Adrenal gland (tissue), 12 donors: ENCODE data around the gene OPCML. TPM values are rescaled to one million over a fixed set of nuclear protein-coding genes. Genes with fewer than 3 reads are reported as not detected.

Source experiments
- DNase-seq, 7 donors: peaks; one replicate each; pipeline ENCODE4 v3.0.0-alpha.2; 2019 to 2020
- H3K27ac ChIP-seq, 5 donors: fragments of 200-600 bp; sonication (generic) in 4 of 5; 1 replicate in 3 of 5; 2 replicates in 2 of 5; pipeline versions ENCODE4 v1.5.1 to v1.8.0; 2016 to 2020; ENCODE audit warnings: mild to moderate bottlenecking in 1 of 5
- H3K27me3 ChIP-seq: fragments of 200-600 bp; 2 replicates; pipeline ENCODE4 v1.8.0; 2021
- H3K36me3 ChIP-seq, 2 donors: fragments of 200-600 bp; replicated peaks in 1 of 2; 1 replicate in 1 of 2; 2 replicates in 1 of 2; pipeline versions ENCODE4 v1.5.1 to v1.8.0; 2018 to 2022
- H3K4me1 ChIP-seq, 2 donors: fragments of 200-600 bp; replicated peaks in 1 of 2; 1 replicate in 1 of 2; 2 replicates in 1 of 2; pipeline versions ENCODE4 v1.5.1 to v1.8.0; 2018 to 2021
- H3K4me3 ChIP-seq, 4 donors: fragments of 200-600 bp; sonication (generic) in 3 of 4; one replicate each; pipeline ENCODE4 v1.5.1; 2016 to 2018
- H3K9me3 ChIP-seq, 3 donors: fragments of 200-600 bp; sonication (generic) in 1 of 3; replicated peaks in 1 of 3; 1 replicate in 2 of 3; 2 replicates in 1 of 3; pipeline versions ENCODE4 v1.5.1 to v1.8.0; 2016 to 2021
- POLR2A ChIP-seq, 2 donors: fragments of 450-650 bp; IDR thresholded peaks; one replicate each; pipeline ENCODE4 v1.6.1; 2017; ENCODE audit warnings: antibody characterized with exemption in 2 of 2, mild to moderate bottlenecking in 2 of 2, moderate library complexity in 1 of 2
- WGBS, 4 donors: extraction: QIAGEN DNeasy Blood & Tissue Kit in 2 of 4; methylation state at CpG; one replicate each; pipeline versions ENCODE4 v1.1.5 to v1.1.7; 2013 to 2017; 5-methylcytosine and 5-hydroxymethylcytosine counted together
- intact Hi-C, 2 donors: fragments of 100-400 bp; cut with DNase I; formaldehyde crosslinking; loops; one replicate each; pipeline versions ENCODE4 v1.14.1 to v1.15.0; 2022 to 2023
- polyA plus RNA-seq, 3 donors: library from polyadenylated mRNA; stranded (reverse); fragments of 200-250 nt in 2 of 3; fragments of 350-450 nt in 1 of 3; fragmentation: Illumina TruSeq in 1 of 3; extraction: RNeasy Lipid Tissue Mini Kit (QIAGEN cat#74804) in 1 of 3; gene quantifications; one replicate each; pipeline ENCODE4 v1.2.3, GENCODE V29; 2013 to 2014
- total RNA-seq, 9 donors: library from RNA; depleted of rRNA in 4 of 9; stranded (reverse); fragments of >200 nt in 4 of 9; fragments of 120-200 nt in 1 of 9; fragmentation: NEBNext Ultra II Directional in 1 of 9; extraction: Animal tissue kit (Norgen Biotek cat#: 25700) in 1 of 9; gene quantifications; one replicate each; pipeline versions ENCODE4 v1.1.0 to v1.2.4, GENCODE V29; 2013 to 2023
- TF ChIP-seq, protein P1 (sequence below), 6 experiments: fragments of 450-650 bp in 4 of 6; fragments of 200-600 bp in 2 of 6; sonication (generic) in 1 of 6; IDR thresholded peaks; 1 replicate in 5 of 6; 2 replicates in 1 of 6; pipeline versions ENCODE4 v1.5.1 to v1.8.0; 2016 to 2021; ENCODE audit warnings: antibody characterized with exemption in 6 of 6, mild to moderate bottlenecking in 2 of 6, moderate library complexity in 1 of 6
- donor health status: healthy with polysubstance abuse.
- donor health status: Bipolar disorder and iron deficiency.
- donor health status: DM: yes; HTN: yes; CAD: no.
- donor health status: DM: no; HTN: no; CAD: no.
- donor health status: DM: no; HTN: no; CAD: no.
- donor health status: DM: yes; HTN: yes; CAD: no.

The OPCML gene
- total and polyA plus RNA-seq, 12 donors = 0.10 to 5.5 (median 0.72) TPM; not detected in 5

DNA sequence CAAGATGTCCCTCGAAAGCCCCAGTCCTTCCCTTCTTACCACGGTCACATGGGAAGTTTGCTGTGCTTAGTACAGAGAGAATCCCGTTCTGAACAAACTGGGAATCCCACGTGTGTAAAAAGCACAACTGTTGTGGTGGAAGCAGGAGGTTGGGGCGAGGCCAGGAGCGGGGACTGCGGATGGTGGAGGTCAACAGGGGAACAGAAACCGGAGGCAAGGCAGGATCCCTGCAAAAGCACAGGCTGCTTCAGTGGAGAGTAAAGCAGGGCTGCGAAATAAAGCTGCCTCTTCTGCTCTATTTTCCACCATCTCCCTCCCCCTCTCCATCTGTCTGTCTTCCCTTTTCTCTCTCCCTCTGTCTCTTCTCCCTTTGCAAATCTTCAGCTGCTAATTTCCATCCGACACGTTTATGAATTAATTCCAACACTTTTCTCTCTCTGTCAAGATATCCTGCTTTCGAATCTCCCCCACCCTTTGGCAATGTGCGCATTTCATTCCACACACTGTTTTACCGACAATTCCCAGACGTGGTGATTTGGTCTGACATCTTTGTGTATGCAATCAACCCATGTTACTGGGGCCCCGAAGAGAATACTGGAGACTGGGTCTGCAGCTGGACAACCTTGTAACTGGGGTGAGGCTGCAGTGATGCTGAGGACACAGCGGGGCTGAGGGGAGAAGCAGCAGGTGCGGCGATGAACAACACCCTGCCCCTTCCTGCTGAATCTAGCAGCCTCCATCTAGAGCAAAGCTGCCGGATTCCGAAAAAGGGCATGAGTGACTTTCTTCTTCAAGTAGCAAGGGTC, 571.8 kb downstream of the OPCML start:
- Histone ChIP-seq H3K27ac (no peak overlapping the region), H3K4me3 (no peak overlapping the region), H3K36me3 (no peaks in the 10 kb centered on the region), H3K9me3 (no peaks in the 10 kb centered on the region), H3K27me3 (no peaks in the 10 kb centered on the region), H3K4me1 (no peaks in the 10 kb centered on the region)
- intact Hi-C loops = no loop called here
- no peak for TF ChIP-seq POLR2A (IDR thresholded peaks at IDR 0.05)
- TF ChIP-seq, protein P1, sequence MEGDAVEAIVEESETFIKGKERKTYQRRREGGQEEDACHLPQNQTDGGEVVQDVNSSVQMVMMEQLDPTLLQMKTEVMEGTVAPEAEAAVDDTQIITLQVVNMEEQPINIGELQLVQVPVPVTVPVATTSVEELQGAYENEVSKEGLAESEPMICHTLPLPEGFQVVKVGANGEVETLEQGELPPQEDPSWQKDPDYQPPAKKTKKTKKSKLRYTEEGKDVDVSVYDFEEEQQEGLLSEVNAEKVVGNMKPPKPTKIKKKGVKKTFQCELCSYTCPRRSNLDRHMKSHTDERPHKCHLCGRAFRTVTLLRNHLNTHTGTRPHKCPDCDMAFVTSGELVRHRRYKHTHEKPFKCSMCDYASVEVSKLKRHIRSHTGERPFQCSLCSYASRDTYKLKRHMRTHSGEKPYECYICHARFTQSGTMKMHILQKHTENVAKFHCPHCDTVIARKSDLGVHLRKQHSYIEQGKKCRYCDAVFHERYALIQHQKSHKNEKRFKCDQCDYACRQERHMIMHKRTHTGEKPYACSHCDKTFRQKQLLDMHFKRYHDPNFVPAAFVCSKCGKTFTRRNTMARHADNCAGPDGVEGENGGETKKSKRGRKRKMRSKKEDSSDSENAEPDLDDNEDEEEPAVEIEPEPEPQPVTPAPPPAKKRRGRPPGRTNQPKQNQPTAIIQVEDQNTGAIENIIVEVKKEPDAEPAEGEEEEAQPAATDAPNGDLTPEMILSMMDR (IDR thresholded peaks at IDR 0.05) = no peak
- DNase-seq = no peak
- WGBS, 4 donors = 71 to 76% (median 71%) methylated on average over 21 of the region's 21 CpGs

DNA sequence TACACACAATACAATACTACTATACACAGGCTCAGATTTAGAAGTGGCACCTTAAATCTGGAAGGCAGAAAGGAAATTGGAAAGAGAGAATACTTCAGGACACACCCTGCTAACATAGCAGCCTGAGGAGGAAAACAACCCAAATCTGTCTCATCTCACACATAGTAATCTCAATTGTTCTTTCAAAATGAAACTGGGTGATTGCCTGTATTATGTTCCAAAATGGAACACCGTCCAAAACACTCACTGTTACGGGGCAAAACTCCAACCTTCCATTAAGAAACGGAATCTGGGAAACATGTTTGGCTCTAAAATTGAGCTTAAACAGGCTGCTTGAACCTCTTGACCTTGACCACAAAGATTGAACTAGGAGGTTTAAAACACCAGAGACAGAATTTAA, 572.6 kb downstream of the OPCML start:
- H3K27me3 ChIP-seq = no peaks in the 10 kb centered on the region
- DNase-seq = no peak
- intact Hi-C loops = no loop called here
- H3K4me1 ChIP-seq = no peaks in the 10 kb centered on the region
- no peak for TF ChIP-seq POLR2A (IDR thresholded peaks at IDR 0.05)
- TF ChIP-seq, protein P1 (IDR thresholded peaks at IDR 0.05) = no peak
- WGBS, 4 donors = 57 to 72% (median 63%) methylated on average over 3 of the region's 3 CpGs
- H3K36me3 ChIP-seq = no peaks in the 10 kb centered on the region
- H3K9me3 ChIP-seq = no peaks in the 10 kb centered on the region
- H3K4me3 ChIP-seq = no peak overlapping the region
- no peak overlapping the region for H3K27ac ChIP-seq

DNA sequence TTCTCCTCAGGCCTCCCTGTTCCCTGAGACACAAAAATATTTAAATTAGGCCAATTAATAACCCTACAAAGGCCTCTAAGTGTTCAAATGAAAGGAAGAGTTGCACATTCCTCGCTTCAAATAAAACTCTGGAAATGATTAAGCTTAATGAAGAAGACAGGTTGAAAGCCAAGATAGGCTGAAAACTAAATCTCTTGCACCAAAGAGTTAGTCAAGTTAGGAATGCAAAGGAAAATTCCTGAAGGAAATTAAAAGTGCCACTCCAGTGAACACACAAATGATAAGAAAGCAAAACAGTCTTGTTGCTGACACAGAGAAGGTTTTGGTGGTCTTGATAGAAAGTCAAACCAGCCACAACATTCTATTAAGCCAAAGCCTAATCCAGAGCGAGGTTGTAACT, 574.4 kb downstream of the OPCML start:
- no peak overlapping the region for H3K27ac ChIP-seq
- no peak for TF ChIP-seq POLR2A (IDR thresholded peaks at IDR 0.05)
- TF ChIP-seq, protein P1 (IDR thresholded peaks at IDR 0.05) = no peak
- no peaks in the 10 kb centered on the region for H3K4me1 ChIP-seq
- H3K4me3 ChIP-seq = no peak overlapping the region
- 51 to 84% (median 80%) methylated on average over 2 of the region's 2 CpGs for WGBS, 4 donors
- H3K36me3 ChIP-seq = no peaks in the 10 kb centered on the region
- intact Hi-C loops = no loop called here
- H3K9me3 ChIP-seq = no peaks in the 10 kb centered on the region
- no peak for DNase-seq
- H3K27me3 ChIP-seq = no peaks in the 10 kb centered on the region

DNA sequence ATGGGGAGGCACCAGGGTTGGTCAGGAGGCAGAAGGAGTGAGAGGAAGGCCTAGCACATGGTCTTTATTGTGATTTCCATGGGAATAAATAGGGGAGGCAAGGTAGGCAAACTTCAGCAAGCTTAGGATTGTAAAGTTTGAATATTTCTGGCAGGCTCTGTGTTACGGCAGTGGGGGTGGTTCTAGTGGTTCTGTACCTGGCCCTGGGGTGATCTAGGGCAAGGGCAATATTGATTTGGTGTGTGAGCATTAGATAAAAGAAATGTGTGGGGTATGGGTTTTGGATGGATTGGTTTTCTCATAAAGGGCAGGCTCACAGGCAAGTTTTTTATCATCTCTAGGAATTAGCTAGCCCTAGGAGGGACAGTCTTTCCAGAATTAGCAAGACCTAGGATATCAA, 584.0 kb downstream of the OPCML start:
- Histone ChIP-seq H3K4me3 (no peak overlapping the region), H3K36me3 (no peaks in the 10 kb centered on the region), H3K27ac (no peak overlapping the region), H3K27me3 (peaks cover 5% of the 10 kb centered on the region), H3K4me1 (no peaks in the 10 kb centered on the region), H3K9me3 (no peaks in the 10 kb centered on the region)
- intact Hi-C loops = no loop called here
- 90 to 100% (median 92%) methylated on average over 1 of the region's 1 CpG for WGBS, 4 donors
- no peak for DNase-seq
- TF ChIP-seq POLR2A (IDR thresholded peaks at IDR 0.05) = no peak
- TF ChIP-seq, protein P1 (IDR thresholded peaks at IDR 0.05) = no peak
